Measurements from ENCODE around the gene RNLS. TPM values are rescaled to one million over a fixed set of nuclear protein-coding genes. Genes with fewer than 3 reads are reported as not detected.

The RNLS gene
- total and polyA plus RNA-seq, 8 donors, result 2.5 to 6.4 (median 5.9) TPM

DNA sequence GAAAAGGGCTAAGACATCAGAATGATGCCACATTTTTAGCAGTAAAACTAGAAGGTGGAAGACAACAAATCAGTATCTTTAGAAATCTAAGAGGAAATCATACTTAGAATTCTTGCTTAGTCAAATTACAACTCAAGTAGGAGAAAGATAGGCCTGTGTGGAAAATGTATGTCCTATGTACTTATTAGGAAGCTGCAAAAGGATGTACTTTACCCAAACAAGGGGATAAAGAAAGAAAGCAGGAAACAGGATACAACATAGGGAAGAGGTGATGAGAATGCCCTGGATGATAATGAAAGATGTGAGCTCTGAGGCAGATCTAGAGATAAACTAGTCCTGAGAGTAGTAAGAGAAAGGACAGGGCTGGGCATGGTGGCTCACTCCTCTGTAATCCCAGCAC lies 54.9 kb downstream of the RNLS start:
- no peak for DNase-seq

DNA sequence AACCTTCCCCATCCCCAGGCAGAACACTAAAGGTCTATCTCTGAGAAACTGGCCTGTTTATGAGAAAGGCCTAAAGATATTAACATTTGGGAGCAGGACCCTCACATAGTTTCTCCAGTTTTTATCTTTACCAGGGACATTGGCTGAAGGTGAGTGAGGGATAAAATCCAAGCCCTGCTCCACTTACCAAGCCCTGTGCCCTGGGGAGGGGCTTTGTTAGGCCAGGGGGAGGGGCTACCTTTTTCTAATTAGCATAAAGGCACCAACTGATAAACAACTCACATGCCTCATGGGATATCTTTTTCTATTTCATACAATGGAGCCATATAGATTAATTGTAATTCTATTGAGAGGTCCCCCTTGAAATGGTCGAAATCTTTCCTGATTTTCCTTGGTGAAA lies 55.9 kb downstream of the RNLS start:
- no peak for DNase-seq
- 92 to 94% methylated on average over 1 of the region's 1 CpG for WGBS, 2 donors
- Histone ChIP-seq H3K4me3 (no peak overlapping the region), H3K36me3 (no peaks in the 10 kb centered on the region), H3K4me1 (peaks cover 0 to 8% (median 0%) of the 10 kb centered on the region in 3 donors), H3K27me3 (no peaks in the 10 kb centered on the region), H3K27ac (no peak overlapping the region), H3K9me3 (no peaks in the 10 kb centered on the region)
- no peak for FAIRE-seq
- ATAC-seq, result no peak
- TF ChIP-seq, protein P1, sequence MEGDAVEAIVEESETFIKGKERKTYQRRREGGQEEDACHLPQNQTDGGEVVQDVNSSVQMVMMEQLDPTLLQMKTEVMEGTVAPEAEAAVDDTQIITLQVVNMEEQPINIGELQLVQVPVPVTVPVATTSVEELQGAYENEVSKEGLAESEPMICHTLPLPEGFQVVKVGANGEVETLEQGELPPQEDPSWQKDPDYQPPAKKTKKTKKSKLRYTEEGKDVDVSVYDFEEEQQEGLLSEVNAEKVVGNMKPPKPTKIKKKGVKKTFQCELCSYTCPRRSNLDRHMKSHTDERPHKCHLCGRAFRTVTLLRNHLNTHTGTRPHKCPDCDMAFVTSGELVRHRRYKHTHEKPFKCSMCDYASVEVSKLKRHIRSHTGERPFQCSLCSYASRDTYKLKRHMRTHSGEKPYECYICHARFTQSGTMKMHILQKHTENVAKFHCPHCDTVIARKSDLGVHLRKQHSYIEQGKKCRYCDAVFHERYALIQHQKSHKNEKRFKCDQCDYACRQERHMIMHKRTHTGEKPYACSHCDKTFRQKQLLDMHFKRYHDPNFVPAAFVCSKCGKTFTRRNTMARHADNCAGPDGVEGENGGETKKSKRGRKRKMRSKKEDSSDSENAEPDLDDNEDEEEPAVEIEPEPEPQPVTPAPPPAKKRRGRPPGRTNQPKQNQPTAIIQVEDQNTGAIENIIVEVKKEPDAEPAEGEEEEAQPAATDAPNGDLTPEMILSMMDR (IDR thresholded peaks at IDR 0.05), result no peak
- intact Hi-C loops (cut with DNase I), result no loop called here

More for the DNA sequence above, 54.9 kb downstream of the RNLS start:
- Histone ChIP-seq H3K4me1 (peaks cover 0 to 8% (median 0%) of the 10 kb centered on the region in 3 donors), H3K36me3 (no peaks in the 10 kb centered on the region), H3K27me3 (no peaks in the 10 kb centered on the region), H3K4me3 (no peak overlapping the region), H3K27ac (no peak overlapping the region), H3K9me3 (no peaks in the 10 kb centered on the region)
- FAIRE-seq (no peak), ATAC-seq (no peak)
- intact Hi-C loops (cut with DNase I), result no loop called here
- TF ChIP-seq, protein P1 (IDR thresholded peaks at IDR 0.05), result no peak

DNA sequence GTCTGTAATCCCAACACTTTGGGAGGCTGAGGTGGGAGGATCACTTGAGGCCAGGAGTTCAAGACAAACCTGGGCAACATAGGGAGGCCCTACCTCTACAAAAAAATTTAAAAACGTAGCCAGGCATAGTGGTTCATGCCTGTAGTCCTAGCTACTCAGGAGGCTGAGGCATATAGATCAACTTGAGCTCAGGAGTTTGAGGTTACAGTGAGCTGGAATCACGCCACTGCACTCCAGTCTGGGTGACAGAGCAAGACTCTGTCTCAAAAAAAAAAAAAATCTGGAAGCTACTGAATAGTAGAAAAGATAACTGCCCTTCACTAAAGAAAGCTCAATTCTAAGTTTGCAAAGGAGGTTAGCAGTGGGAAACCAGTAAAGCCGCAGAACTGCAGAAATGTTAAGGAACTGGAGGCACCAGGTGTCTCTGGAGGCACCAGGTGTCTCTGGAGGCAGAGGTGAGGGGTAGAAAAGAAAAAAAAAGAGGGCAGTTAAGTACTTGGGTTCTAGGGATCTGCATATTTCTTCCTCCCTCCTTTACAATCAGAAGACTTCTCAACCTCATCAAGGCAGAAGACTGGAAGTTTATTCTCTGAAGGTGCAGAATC lies 56.5 kb downstream of the RNLS start:
- H3K4me3 ChIP-seq, result no peak overlapping the region
- H3K4me1 ChIP-seq, result peaks cover 0 to 8% (median 0%) of the 10 kb centered on the region in 3 donors
- H3K36me3 ChIP-seq, result no peaks in the 10 kb centered on the region
- intact Hi-C loops (cut with DNase I), result no loop called here
- no peaks in the 10 kb centered on the region for H3K9me3 ChIP-seq
- ATAC-seq, result no peak
- TF ChIP-seq, protein P1 (IDR thresholded peaks at IDR 0.05), result no peak
- no peak for DNase-seq
- H3K27me3 ChIP-seq, result no peaks in the 10 kb centered on the region
- H3K27ac ChIP-seq, result no peak overlapping the region
- WGBS, 2 donors, result 84% methylated on average over 3 of the region's 3 CpGs
- no peak for FAIRE-seq

DNA sequence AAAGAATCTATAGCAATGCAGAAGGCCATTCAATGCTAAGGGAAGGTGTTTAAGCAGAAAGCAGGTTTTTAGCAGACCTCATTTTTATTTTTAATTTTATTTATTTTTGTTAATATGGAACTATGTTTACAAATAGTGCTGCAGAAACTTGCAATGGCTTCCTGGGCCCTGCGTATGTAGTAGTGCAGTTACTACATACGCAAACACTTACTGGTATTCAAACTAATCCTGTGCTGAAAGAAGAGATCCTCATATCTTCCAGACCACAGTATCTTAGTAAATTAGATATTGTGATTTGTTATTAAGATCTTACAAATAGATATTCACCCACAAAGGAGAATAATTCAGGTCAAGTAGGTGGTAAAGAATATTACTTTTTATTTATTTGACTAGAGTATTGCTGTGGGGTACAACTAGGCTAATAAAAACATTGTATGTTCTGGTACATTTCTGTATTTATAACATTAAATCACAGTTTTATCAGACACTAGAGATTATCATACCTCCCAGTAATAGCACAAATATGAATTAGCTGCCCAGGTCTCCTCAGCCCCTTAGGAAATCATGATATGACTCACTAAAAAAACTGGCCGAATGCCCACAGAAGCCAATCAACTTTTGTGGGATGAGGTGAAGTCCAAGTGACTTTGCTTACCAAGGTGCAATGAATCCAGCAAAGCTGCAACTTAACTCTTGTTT lies 57.6 kb downstream of the RNLS start:
- no peak overlapping the region for H3K27ac ChIP-seq
- no peak overlapping the region for H3K4me3 ChIP-seq
- H3K27me3 ChIP-seq, result no peaks in the 10 kb centered on the region
- intact Hi-C loops (cut with DNase I), result no loop called here
- H3K4me1 ChIP-seq, result peaks cover 0 to 8% (median 0%) of the 10 kb centered on the region in 3 donors
- H3K36me3 ChIP-seq, result no peaks in the 10 kb centered on the region
- TF ChIP-seq, protein P1 (IDR thresholded peaks at IDR 0.05), result no peak
- 75 to 78% methylated on average over 3 of the region's 3 CpGs for WGBS, 2 donors
- H3K9me3 ChIP-seq, result no peaks in the 10 kb centered on the region
- DNase-seq (peak in 4 of 6 donors; percentile 36 to 69 (median 40)), FAIRE-seq (no peak), ATAC-seq (peak; percentile 77 to 81 (median 79))
